ENCODE results near the gene ZNF496. TPM values are rescaled to one million over a fixed set of nuclear protein-coding genes. Genes with fewer than 3 reads are reported as not detected.

ZNF496 gene
- total and polyA plus RNA-seq, 11 donors = 6.2 to 37.9 (median 15.0) TPM

- TF ChIP-seq POLR2A (IDR thresholded peaks at IDR 0.05) = no peak
- TF ChIP-seq, protein P1, sequence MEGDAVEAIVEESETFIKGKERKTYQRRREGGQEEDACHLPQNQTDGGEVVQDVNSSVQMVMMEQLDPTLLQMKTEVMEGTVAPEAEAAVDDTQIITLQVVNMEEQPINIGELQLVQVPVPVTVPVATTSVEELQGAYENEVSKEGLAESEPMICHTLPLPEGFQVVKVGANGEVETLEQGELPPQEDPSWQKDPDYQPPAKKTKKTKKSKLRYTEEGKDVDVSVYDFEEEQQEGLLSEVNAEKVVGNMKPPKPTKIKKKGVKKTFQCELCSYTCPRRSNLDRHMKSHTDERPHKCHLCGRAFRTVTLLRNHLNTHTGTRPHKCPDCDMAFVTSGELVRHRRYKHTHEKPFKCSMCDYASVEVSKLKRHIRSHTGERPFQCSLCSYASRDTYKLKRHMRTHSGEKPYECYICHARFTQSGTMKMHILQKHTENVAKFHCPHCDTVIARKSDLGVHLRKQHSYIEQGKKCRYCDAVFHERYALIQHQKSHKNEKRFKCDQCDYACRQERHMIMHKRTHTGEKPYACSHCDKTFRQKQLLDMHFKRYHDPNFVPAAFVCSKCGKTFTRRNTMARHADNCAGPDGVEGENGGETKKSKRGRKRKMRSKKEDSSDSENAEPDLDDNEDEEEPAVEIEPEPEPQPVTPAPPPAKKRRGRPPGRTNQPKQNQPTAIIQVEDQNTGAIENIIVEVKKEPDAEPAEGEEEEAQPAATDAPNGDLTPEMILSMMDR (IDR thresholded peaks at IDR 0.05) = no peak
These were observed 18.9 kb upstream of the ZNF496 start for GRCh38 chr1:247350587-247350986.

GRCh38 chr1:247347477-247348222 is 16.0 kb upstream of the ZNF496 start:
- intact Hi-C loops (cut with DNase I) = no loop called here
- TF ChIP-seq POLR2A (IDR thresholded peaks at IDR 0.05) = no peak
- TF ChIP-seq, protein P1 (IDR thresholded peaks at IDR 0.05) = no peak
- DNase-seq = peak in 3 of 5 donors; percentile 32 to 71 (median 33)

More at GRCh38 chr1:247350587-247350986, 18.9 kb upstream of the ZNF496 start:
- no peak for ATAC-seq
- WGBS, 4 donors = 82 to 97% (median 91%) methylated on average over 1 of the region's 1 CpG
- no peak overlapping the region for H3K27ac ChIP-seq
- no peak overlapping the region for H3K4me3 ChIP-seq
- H3K27me3 ChIP-seq = peaks cover 0 to 14% (median 0%) of the 10 kb centered on the region in 9 donors
- no peaks in the 10 kb centered on the region for H3K9me3 ChIP-seq
- H3K4me1 ChIP-seq = peaks cover 0 to 12% (median 3%) of the 10 kb centered on the region in 12 donors
- intact Hi-C loops (cut with DNase I) = no loop called here
- H3K36me3 ChIP-seq = no peaks in the 10 kb centered on the region
- DNase-seq = no peak

DNA sequence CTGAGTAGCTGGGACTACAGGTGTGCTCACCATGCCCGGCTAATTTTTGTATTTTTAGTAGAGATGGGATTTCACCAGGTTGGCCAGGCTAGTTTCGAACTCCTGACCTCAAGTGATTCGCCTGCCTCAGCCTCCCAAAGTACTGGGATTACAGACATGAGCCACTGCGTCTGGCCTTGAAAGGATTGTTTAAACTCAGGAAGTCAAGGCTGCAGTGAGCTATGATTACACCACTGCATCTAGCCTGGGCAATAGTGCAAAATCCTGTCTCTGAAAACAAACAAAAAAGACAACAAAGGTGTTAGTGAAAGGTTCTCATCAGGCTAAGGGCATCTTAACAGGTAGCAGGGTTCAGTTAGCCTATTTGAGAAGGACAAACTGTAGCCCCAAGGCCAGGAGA is 14.2 kb upstream of the ZNF496 start:
- Histone ChIP-seq H3K4me1 (peaks cover 0 to 9% (median 2%) of the 10 kb centered on the region in 12 donors), H3K9me3 (no peaks in the 10 kb centered on the region), H3K4me3 (no peak overlapping the region), H3K27me3 (peaks cover 0 to 9% (median 0%) of the 10 kb centered on the region in 9 donors), H3K27ac (no peak overlapping the region), H3K36me3 (peaks cover 0 to 5% (median 0%) of the 10 kb centered on the region in 9 donors)
- intact Hi-C loops (cut with DNase I) = no loop called here
- DNase-seq (no peak), ATAC-seq (no peak)
- TF ChIP-seq, protein P1 (IDR thresholded peaks at IDR 0.05) = no peak
- TF ChIP-seq POLR2A (IDR thresholded peaks at IDR 0.05) = no peak
- WGBS, 4 donors = 88 to 97% (median 92%) methylated on average over 4 of the region's 4 CpGs

More at GRCh38 chr1:247347477-247348222, 16.0 kb upstream of the ZNF496 start:
- peak overlapping the region in 5 of 12 donors; percentile 23 to 57 (median 42) for H3K27ac ChIP-seq
- 16 to 33% (median 17%) methylated on average over 14 to 31 of the region's 31 CpGs for WGBS, 4 donors
- no peaks in the 10 kb centered on the region for H3K36me3 ChIP-seq
- H3K9me3 ChIP-seq = no peaks in the 10 kb centered on the region
- H3K27me3 ChIP-seq = peaks cover 0 to 14% (median 0%) of the 10 kb centered on the region in 9 donors
- H3K4me1 ChIP-seq = peaks cover 0 to 9% (median 1%) of the 10 kb centered on the region in 12 donors
- ATAC-seq = peak in 3 of 4 donors; percentile 18 to 49 (median 45)
- peak overlapping the region in 10 of 12 donors; percentile 12 to 56 (median 40) for H3K4me3 ChIP-seq

DNA sequence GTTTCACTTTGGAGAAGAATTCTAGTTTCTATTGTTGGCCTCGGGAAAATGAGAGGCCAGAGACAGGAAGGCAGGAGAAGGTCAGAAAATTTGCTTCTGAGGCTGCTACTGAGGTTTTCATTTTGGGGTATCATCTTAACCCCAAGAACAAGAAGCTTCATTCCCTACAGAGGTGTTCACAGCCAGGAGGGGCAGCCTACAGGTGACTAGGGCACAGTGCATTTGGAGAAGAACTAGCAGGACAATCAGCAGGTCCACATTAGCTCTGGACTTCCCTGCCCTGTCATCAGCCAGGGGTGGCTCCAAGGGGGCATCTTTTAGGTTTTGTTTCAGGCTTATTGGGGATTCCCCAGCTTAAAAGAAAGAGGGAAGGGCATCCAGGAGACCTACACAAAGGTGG is 12.1 kb upstream of the ZNF496 start:
- no peak for TF ChIP-seq POLR2A (IDR thresholded peaks at IDR 0.05)
- TF ChIP-seq, protein P1 (IDR thresholded peaks at IDR 0.05) = no peak
- no peak for ATAC-seq
- Histone ChIP-seq H3K27ac (no peak overlapping the region), H3K36me3 (peaks cover 0 to 10% (median 0%) of the 10 kb centered on the region in 9 donors), H3K4me3 (no peak overlapping the region), H3K9me3 (no peaks in the 10 kb centered on the region), H3K27me3 (no peaks in the 10 kb centered on the region), H3K4me1 (peaks cover 0 to 9% (median 2%) of the 10 kb centered on the region in 12 donors)
- 74 to 85% (median 75%) methylated on average over 1 of the region's 1 CpG for WGBS, 4 donors
- DNase-seq = no peak
- intact Hi-C loops (cut with DNase I) = no loop called here
